ENCODE data around the gene PTPRG.

PTPRG gene

DNA sequence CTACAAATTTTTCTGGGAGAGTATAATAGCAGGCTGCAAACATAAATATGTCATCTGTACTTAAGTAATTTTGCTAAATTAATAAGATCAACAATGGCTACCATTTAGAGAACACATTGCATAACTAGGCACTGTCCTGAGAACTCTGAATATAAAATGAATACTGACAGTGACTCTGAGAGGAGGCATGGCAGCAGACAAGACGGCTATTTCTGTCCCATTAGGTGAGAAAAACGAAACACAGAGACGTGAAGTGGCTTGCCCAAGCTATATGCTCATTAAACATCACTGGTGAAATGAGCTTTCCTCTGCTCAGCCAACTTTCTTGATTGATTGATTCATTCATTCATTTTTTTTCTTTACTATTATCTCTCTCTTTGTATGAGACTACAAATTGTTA, 384.3 kb downstream of the PTPRG start:
- DNase-seq, result no peak

DNA sequence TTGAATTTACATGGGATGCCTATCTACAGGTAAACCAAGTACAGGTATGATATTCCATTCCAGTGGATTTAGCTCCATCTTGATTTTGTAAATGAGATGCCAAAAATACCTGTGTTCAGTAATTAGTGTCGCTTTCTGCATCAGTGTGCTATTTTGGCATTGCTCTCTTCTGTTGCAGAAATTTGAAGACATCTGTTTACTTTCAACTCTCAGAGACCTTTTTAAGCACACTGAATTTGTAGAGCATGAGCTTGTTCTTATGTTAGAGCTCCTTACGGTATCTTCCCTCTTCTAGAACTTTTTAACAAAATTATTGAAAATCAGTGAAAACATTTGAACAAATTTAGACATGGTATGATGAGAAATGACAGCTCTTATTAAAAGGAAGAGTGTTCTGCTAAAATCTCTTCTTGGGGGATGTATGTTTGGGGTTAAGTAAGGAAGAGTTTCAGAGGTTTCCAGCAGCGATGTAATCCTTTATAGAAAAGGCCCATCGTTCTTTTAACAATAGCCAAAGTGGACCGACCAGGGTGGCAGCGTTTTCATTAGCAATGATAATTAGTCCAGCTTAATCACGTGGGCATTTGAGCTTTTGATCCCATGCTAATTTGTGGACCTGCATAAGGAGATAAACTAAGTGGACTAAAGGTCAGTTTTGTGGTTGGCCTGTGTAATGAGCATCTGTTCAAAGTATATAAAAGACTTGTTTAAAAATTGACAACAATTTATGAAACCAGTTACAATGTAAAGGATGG, 385.4 kb downstream of the PTPRG start:
- no peak for DNase-seq

DNA sequence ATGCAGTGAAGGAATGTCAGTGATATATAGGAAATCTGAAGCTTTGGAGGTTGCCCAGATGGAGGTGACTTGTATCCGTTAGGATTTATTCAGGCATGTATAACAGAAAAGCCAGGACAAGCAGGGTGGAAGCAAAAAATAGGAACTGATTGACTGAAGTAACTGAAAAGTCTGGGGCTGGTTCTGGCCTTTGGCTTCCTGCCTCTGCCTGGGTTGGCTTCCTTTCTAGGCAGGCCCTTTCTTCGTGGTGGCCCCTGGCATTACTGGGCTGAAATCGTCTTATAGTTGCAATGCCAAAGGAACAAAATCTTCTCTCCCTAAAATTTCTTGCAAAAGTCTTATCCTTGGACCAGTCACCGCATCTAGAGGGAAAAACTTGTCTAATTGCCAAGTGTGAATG, 386.1 kb downstream of the PTPRG start:
- DNase-seq, result no peak

DNA sequence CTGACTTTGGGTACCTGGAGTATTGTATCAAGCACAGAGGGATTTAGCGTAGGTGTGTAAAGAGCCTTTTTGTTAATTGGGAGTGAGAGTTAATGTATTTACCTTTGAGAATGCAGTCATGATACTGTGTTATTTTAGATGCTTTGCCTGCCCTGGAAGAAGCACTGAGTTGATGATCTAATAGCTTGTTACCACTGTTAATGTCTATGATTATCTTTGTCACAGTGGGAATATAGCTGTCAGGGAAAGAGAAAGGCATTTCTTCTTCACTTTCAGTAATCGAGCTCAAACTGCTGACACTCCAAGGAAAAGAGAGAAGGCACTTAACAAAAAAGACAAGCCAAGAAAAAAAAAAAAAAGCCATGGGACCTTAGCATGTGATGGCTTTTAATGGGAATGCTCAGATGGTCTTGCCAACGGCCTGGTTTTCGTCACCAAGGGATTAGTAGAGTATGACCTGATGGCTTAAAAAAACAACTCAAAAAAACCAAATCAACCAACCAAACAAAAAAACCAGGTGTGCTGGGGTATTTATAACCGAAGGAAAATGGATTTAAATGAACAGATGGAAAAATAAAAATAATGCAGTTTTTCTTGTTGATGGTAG, 387.4 kb downstream of the PTPRG start:
- no peak for DNase-seq

DNA sequence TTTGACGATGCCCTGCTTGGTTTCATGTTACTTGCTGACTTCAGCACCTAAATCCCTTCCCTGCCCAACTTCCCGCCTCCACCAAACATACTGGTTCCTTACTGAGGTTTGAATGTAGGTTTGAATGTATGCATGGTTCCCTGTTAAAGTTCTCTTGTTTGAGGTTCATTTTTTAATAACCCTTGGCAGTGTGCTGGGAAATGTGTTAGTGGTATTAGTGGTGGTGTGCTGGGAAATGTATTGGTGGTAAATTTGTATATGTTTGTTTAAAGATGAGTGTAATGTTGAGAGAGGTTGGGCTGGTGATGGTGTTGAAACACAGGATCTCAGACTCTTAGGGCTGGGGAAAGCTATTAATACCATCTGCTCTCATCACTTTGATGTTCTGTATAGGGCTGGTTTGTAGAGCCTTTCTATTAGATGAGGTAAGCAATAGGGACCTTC, 392.7 kb downstream of the PTPRG start:
- DNase-seq, result no peak

DNA sequence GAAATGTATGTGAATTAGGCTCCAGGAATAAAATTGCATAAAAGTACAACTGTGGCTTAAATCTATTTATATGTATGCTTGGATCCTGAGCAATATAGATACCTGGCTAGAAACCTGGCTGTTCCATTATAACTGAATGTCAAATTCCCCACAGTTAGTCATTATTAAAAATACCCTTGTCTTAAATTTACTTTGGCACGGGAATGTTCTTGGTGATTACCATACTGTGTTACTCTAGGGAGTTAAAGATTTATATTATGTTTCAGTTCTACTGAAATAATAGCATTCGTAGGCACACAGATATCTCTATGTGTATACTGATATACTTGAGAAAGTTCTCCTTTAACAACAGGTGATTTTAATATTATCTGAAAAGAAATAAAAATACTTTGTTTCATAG, 394.1 kb downstream of the PTPRG start:
- no peak for DNase-seq

DNA sequence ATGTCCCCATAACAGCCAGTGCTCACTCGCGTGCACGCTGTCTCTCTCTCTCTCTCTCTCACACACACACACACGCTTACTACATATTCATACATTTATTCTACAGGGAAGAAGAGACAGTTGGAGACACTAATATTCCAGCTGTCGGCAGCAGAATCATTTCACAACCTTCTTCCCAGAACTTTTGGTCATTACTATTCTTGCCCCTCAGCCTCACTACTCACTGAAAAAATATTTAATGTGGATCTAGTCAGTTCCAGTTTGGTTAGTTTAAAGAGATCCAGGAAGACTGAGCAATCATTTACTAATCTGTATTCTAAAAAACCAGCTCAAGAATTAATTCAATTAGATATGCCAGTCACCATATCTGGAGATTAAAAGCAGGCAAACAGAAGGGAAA, 394.9 kb downstream of the PTPRG start:
- DNase-seq, result no peak

DNA sequence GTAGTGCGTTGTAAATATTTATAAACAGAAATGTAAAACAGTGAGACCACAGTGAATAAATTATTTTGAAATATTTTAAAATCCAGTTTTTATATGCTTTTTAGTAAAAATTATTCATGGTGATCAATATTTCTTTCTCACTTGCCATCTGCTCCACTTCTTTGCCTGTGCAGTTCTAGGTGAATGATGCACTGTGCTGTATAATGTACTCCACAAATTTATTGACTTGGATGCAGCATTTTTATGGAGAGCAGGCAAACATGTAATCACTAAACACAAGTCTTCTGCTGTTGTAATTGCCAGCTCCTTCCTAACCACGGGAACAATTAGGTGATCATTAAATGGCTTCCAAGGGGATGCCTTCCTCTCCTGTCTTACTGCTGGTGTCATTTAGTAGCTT, 395.9 kb downstream of the PTPRG start:
- no peak for DNase-seq

DNA sequence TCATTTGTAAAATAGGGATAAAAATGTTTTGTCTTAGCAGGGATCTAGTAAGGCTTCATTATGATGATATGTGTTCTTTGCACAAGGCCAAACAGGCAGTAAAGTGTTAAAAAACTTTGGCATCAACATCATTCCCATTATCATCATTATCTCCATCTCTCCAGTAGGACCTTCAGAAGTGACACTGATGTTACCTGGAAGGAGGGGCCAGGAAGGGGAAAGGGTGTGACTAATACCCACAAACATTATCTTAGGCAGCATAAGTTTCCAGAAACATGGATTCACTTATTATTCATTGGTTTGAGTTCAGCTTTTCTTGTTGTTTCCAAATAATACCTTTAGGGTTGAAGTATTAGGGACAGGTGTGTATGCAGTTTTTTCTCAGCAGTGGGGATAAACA, 399.6 kb downstream of the PTPRG start:
- DNase-seq, result no peak

DNA sequence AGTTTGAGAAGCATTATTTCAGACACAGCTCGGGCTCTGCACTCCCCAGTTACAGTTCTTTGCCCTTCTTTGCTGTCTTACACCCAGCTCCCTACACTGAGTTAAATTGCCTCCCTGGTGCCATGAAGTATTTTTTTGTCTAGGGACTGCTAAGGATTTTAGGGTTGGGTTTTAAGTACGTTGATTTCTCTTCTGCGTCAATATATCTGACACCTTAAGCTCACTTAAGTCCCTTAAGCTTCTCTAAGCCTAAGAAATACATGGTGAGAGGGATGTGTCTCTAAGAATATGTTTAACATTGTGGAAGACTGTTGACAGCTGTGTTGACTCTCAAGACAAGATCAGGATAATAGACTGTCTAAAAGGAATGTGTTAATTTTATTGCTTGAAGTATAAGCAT, 400.5 kb downstream of the PTPRG start:
- no peak for DNase-seq

DNA sequence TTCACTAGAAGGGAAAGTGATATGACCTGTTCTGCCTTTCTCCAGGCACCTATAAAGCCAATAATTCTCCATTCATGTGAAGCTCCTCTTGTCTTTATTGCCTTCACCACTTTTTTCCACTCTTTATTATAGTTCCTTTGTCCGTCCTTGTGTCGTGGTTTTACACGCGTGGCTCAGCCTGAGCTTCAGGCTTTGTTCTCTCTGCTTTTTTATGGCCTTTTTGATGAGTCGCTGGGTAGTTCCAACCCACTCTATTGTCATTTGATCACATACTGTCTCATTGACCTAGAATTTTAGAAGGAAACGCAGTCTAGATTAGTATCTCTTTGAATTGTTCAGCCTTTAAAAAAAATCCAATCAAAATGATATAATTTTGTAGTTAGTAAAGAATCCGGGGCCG, 403.2 kb downstream of the PTPRG start:
- no peak for DNase-seq

DNA sequence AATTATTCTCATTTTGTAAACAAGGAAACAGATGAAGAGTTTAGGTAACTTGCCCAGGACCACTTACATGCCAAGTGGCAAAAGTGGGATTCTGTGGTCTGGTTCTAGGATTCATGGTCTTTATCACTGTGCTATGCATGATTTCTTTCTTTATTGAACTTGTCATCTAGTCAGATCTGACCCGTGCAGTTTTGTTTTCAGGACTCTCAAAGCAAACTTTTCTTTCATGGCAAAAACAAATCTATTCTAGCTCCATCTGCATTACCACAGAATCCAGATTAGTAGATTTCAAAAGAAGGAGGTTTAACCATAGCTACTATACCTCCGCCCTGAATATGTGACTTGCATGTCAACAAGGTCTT, 404.4 kb downstream of the PTPRG start:
- DNase-seq, result no peak

DNA sequence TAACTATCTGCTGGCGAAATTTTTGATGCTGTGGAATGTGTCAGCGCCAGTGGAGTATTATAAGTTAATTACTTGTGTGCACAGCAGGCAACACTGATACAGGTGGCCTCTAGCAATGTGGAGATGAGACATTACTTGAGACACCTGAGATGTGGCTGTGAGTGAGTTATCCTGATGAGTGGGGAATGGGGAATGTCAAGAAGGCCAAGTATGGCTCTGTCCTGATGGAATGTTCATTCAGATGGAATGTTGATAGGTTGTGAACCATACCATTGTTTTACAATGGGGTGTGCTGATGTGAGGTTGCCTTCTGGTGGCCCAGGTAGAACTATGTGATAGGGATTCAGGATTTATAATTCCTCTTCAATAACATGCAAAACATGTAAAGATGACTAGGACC, 404.8 kb downstream of the PTPRG start:
- no peak for DNase-seq

DNA sequence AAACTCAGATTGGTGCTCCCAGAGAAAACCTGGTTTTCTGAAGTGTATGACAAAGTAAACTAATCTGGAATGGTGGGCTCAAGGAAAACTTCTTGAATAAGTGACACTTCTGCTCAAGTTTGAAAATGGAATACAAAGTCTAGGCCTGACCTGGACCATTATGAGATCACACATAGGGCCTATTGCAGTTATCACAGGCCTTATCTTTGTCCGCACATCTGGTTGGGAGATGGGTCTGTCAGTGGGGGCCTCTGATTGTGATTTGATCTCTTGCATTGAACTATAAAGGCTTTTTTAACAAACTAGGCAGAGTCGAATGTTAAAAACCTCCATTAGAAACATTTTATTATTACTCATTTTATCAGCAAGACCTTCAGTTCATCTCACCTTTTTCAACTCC, 405.6 kb downstream of the PTPRG start:
- no peak for DNase-seq

DNA sequence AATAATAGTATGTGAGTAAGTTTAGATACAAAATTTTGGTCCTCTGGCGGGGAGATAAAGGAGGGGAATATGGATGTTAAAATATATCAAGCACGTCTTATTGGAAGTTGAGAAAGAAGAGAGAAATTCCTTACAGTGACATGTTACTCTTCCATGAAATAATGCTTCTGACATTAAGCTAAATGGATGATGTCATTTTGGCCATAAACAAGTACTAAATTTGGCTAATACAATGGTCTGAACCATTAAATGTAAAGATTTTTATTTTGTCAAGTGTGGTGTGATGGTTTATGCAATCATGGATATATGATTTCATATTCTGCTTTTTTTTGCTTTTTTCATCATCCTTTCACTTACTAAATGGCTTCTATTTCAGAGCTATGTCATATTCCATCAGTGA, 406.6 kb downstream of the PTPRG start:
- no peak for DNase-seq

DNA sequence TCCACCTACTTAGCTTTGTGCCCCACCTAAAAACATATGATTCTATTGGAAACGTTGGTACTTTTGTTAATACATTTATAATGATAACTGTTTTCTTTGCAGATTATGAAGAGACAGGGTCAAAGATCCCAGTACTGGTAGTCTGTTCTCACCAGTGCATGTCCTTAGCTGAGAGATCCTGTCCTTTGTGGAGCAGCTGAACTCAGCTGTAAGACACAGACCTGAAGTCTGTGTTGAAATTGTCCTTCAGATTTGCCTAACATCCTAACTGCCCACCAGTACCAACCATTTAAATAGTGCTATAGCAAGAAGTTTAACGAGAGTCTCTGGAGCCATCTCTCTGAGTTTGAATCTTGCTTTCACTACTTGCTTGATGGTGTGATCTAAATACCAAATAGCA, 413.3 kb downstream of the PTPRG start:
- DNase-seq, result no peak

DNA sequence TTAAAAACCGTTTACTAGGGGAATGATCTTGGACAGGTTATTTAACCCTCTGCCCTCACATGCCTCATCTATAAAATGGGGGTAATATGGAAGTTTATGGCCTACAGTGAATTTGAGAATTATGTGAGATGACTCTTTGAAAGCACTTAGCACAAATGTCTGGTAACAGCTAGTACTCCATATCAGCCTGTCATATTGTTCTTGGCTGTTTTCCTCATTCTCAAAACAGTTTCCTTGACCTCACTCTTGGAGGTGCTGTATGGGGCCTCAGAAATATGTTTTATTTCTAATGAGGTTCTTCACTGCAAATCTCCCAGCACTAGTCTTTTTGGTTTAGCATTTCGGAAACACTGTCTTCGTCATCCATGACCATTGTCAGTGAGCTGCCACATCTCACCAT, 413.8 kb downstream of the PTPRG start:
- DNase-seq, result no peak

DNA sequence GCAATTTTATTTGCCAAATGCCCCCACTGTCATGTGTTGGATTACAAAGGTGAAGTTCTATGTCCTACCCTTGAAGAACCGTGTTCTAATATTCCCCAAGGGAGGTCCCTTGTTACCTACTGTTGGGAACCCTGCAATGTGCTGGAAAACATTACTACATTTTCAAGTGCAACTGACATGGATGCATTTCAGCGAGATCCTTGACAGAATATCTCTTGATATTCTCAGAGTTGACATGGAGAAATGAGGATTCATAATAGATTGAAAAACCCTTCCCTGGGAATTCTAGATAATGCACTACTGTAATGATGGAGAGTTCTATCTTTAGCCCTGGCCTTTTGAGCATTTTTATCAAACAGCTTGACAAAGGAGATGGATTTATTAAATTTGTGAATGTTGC, 414.6 kb downstream of the PTPRG start:
- DNase-seq, result no peak

DNA sequence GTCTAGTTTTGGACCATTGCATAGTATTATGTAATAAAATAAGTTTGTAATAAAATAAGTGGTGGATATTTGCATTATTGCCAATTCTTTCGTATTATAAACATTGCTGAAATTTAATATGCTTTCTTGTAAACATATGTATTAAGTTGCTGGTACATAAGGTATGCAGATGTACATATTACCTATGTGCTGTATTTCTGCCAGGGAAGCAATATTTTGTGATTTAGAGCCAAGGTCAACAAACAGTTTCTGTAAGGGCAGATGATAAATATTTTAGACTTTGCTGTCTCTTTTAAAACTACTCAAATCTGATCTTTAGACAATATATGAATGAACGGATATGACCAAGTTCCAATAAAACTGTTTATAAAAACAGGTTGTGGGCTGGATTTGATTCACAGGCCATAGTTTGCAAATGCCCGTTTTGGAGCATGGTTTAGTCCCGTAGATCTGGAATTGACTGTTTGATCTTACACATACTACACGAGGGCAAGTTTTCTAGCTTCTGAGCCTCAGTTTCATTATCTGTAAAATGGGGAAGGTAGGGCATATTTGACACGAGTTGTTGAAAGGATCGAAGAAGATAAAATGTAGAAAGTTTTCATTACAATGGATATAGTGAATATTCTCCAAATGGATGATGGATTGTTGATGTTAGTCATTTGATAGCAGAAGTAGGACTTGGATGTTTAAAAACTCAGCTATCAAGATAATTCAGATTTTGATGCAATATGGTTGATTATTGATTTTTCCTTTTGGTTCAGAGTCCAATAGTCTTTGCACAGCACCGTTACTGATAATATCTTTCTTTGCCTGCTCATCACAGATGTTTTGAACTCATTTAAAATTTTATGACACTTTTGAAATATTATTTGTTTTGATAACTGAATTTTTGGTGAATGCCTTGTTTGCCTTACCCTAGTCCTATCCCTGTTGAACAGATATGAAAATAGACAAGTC, 417.4 kb downstream of the PTPRG start:
- no peak for DNase-seq

DNA sequence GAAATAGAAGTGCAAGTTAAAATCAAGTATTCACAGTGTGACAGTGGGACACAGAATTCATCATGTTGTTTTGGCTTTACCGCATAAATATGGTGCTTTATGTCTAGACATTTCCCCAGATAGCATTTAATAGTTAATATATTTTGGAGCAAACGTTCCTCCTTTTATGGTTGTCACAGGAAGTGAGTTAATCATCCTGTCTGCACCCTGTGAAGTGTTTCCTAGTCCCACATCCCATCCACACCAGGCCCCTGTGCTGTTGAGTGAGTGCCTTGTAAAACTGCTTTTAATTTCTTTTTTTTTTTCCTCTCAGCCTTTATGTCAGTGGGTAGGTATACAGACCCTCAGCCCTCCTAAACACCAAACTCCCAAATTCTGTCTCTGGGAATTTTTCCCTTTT, 418.3 kb downstream of the PTPRG start:
- no peak for DNase-seq

DNA sequence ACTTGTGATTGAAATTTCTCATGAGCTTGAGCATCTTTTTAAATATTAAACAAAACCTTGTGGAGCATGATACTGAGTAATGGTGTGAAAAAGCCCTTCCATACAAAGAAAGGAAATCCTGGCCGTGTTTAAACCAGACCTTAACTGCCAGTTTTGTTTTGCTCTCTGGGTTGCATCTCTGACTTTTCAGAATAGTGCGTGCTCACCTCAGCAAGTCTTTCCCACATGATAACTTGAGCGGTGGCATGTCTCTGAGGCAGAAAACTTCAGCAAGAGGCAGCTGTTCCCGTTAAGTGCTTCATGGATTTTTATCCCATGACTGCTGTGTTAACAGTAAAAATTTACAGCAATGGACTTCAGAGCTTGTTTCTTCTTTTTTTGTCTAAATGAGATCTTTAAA, 418.7 kb downstream of the PTPRG start:
- no peak for DNase-seq

DNA sequence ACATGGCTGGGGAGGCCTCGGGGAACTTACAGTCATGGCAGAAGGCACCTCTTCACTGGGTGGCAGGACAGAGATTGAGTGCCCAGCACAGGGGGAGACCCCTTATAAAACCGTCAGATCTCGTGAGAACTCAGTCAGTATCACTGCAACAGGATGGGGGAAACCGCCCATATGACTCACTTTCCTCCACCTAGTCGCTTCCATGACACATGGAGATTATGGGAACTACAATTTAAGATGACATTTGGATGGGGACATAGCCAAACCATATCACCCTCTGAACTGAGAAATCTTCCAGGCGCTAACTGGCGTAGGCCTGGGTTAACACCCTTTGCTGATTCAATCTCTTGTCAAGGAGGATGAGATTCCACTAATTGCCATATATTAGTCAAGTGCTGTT, 419.7 kb downstream of the PTPRG start:
- no peak for DNase-seq

DNA sequence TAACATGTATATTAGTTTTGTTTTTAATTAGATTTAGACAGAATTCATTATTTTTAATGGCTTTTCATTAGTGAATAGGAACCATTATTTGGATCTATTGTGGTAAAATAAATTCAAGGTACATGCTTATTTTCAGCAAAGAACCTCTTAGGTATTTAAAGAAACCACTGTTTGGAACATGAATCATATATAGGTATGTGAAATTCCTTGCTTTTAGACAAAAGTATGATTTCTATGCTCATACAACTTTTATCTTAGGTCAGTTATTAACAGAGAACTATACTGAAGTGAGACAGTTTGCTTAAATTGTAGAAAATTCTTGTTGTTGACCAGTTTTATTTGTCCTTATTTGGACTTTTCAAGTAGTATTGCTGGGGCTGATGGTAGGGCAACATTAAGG, 422.1 kb downstream of the PTPRG start:
- no peak for DNase-seq

DNA sequence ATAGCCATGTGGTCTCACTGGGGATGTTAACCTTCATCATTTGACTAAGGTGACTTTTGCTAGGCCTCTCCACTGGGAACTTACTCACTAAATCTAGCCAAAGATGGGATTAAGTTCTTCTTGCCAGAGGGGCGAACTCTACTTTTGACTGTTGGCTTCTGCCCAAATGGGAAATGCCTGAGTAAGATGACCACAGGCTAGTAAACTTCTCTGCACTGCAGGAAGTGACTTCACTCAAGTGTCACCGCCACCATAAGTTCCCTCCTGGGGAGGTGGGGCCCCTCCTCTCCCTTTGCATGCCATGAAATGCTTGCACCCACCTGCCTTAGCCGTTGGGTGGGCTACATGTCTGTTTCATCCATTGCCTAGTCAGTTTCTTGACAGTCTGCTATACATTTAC, 423.6 kb downstream of the PTPRG start:
- no peak for DNase-seq

Measured in stimulated activated naive CD4-positive, alpha-beta T cell treated with Interleukin-2 at 50 U/mL for 16 hours (primary cell).